Stimulated activated CD4-positive, alpha-beta T cell treated with anti-CD3 and anti-CD28 coated beads, Interleukin-1b, Interleukin-23, amount 100 ng/mL, for 48 hours (primary cell): ENCODE data around the gene COL27A1.

Experiments
- DNase-seq: peaks from one replicate; pipeline ENCODE4 v3.0.0-alpha.2; 2020

COL27A1 gene

DNA sequence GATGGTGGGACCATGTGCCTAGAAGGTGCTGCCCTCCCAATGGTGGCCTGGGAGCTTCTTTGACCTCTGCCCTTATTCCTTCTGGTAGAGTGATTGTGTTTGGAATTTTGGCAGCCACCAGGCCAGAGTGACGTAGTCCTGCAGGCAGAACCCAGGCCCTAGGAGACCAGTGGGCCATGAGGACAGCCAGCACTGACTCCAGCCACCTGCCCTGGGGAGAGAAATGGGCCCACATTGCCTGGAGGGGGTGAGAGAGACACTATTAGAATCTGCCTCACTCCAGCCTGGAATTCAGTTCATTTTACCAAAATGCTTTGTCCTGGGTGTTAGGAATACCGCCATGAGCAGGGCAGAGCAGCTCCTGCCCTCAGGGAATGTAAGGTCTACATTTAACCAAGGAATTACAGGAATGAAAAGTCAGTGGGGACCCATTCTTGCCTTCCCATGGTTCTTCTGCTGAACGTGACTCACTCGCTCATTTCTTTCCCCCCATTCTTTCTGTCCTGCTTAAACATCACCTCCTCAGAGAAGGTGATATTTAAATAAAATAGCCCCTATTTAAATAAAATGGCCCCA lies 5.5 kb upstream of the COL27A1 start:
- DNase-seq, result no peak

DNA sequence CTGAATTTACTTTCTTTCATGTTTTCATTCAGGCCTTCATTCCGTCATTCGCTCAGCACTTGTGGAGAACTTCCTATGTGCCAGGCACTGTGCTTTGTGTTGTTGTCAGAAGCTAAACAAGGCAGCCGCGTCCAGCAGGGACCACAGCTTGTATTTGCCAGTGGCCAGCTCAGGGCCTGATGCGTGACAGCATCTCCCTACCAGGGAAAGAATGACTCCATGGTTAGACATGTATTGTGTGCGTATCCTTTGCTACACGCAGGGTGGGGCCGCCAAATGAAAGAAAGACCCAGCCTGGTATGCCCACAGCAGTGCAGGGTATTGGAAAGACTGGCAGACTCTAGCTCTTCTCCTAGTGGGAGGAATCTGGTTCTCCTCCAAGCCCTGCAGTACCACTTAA lies 4.7 kb upstream of the COL27A1 start:
- DNase-seq, result no peak

- DNase-seq, result no peak
Observed at GRCh38 chr9:114151426-114151956, 3.8 kb upstream of the COL27A1 start.

DNA sequence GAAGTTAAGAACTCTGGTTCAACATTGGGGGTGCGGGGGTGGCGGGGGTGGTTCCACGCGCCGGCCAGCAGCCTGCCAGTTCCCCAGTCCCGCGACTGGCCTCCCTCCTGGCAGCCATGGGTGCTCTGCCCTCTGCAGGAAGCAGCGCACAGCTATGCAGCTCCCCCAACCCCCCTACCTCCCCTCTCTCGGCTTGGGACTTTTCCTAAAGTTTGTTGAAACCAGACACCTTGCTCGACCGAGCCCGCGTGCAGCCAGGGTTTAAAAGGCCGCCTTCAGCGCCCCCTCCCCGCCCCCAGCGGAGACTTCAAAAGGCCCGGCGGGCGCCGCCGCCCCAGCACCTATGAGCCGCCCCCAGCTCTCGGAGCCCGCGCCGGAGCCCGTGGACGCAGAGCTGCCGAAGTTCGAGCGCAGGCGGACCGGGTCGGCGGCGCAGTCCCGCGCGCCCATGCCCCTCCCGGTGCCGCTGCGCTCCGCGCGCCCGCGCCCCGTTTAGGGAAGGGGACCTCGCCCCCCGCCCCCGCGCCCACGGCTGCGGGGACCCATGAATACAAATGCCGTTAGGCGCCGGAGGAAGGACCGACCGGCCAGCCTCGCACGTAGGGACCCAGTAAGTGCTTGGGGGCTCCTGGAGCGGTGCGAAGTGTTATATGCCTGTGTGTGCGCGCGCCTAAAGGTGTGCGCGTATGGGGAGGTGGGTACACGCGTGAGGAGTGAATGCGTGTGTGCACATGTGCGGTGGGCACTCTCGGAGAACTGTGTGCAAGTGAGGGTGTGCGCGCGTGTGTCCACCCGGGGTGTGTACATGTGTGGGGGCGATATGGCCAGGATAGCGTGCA lies 1.4 kb upstream of the COL27A1 start:
- DNase-seq, result no peak

DNA sequence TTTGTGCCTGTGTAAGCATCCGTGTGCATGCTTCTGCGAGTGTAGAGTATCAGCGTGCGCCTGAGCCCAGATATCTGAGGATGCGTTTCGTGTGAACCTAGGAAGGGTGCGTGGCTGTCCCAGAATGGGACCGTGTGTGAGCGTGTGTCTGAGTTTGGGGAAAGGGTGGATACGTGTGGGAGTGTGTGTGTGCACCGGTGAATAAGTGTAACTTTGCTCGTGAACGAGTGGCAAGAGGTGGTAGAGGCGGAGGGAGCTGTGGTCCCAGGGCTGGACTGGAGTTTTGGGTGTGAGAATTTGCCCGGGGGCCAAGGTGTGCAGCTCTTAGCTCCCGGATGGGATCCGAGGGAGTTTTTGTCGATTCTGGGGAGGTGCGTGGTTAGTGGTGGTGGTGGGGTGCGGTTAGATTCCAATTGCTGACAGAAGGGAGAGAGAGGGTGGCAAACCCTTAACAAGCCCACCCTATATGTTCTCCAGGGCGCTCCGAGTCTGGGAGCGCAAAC lies 686 bp upstream of the COL27A1 start:
- no peak for DNase-seq

DNA sequence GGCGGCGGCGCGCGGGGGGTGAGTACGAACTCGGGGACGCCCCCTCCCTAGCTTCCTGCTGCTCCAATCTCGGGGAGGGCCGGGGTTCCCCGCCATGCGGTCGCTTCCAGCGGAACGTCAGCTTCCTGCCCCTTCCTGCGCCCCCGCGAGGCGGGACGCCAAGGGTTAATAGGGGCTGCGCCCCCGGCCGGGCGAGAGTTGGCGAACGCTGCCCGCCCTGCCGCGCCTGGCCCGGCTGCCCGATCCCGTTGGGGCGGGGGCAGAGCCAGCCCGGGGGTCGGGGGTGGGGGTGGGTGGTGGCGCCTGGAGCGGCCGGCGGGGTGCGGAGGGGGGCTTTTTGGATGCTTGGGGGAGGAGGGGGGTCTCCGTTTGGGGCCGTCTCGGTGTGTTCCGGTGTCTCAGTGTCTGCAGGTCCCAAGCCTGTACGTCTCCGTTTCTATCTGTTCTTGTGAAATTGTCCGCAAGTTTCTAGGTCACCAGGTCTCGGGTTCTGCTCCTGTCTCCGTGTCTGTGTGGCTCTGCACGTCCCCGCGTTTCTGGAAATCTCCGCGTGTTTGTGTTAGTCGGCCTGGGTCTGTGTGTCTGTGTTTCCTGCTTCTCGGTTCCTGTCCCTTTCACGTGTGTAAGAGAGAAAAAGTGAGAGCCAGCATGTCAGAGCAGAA lies 789 bp downstream of the COL27A1 start:
- DNase-seq, result peak; percentile 32

DNA sequence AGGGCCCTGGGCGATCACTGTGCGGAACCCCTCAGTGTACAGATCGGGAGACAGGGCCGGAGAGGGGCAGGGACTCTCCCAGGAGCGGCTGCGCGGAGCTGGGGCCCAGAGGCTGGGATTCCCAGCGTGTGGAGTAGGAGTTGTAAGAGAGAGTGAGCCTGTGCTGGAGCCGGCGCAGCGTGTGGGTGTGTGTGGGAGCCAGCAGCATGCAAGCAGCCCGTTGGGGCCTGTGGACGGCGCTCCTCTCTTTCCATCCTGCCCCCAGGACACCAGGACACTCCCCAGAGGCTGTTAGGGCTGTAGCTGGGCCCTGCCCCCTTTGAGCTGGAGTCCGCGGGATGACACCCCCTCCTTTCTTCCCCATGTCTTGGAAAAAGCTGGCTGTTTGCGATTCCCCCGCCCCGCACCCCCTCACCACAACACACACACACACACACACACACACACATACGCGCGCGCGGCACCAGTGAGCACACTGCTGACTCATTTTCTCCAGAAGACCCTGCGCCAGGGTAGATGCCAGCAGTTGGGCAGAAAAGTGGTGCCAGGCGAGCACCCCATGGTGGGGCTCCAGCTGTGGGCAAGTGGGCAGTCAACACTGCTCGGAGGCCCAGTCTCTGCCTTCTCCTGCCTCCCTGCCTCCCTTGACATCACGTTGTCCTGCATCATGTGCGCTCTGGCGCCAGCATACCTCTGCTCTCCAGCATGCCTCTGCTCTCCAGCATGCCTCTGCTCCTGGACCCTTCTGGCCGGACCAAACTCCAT lies 1.5 kb downstream of the COL27A1 start:
- DNase-seq, result no peak

GRCh38 chr9:114157516-114158176 lies 2.3 kb downstream of the COL27A1 start:
- DNase-seq, result no peak

GRCh38 chr9:114158482-114159130 lies 3.3 kb downstream of the COL27A1 start:
- no peak for DNase-seq

GRCh38 chr9:114159691-114160090 lies 4.4 kb downstream of the COL27A1 start:
- no peak for DNase-seq

DNA sequence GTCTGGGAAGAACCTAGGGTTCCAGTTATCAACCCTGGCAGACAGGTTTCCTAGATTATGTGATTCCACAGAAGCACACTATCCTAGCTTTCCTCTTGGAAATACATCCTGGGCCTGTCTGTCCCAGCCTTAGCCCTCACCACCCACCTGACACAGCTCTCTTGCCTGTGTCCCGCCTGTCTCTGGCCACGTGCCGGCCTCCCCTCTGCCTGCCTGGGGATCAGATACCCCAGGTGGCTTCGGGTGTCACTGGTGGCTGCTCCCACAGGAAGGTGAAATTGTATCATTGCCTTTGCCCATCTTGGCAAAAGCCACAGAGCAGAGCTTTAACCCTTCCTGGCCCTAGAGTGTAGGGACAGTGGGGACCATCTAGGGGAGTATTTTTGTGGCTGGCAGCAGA lies 6.2 kb downstream of the COL27A1 start:
- no peak for DNase-seq

- DNase-seq, result no peak
Observed at GRCh38 chr9:114163517-114163951, 8.2 kb downstream of the COL27A1 start.

DNA sequence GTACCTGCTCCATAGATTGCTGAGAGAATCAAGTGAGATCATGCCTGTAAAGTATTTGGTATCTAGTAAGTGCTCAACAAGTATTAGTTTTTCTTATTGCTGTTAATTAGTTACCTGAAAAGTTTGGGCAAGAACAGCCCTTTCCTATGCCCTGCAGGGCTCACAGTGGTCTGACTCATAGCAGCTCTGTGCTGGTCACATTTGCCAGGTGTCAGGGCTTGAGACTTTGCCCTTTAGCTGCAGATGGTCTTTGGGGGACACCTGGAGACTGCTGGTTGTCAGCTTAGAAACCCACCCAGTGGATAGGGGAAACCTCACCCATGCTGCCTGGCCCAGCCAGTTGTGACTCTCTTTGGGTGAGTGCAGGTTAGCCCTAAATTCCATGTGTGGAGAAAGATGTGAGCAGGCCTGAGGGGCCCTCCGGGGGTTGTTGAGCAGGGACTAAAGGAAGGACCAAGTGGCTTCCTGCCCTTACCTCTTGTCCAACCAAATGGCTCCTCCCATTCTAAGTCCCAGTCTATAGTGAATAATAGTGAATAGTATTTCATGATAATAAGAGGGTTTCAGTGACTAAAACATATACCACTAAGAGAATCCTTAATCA lies 9.0 kb downstream of the COL27A1 start:
- DNase-seq, result no peak

DNA sequence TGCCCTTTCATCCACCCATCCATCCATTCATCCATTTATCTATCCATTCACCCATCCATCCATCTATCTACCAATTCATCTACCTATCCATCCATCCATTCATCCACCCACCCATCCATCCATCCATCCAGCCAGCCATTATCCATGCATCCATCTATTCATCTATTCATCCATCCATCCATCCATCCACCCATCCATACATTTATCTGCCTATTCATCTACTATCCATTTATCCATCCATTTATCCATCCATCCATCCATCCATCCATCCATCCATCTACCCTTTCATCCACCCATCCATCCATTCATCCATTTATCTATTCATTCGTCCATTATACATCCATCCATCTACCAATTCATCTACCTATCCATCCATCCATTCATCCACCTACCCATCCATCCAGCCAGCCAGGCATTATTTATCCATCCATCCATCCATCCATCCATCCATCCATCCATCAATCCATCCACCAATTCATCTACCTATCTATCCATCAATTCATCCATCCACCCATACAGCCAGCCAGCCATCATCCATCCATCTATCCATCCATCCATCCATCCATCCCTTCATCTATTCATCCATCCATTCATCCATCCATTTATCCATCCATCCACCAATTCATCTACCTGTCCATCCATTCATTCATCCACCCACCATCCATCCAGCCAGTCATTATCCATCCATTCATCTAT lies 10.2 kb downstream of the COL27A1 start:
- no peak for DNase-seq

DNA sequence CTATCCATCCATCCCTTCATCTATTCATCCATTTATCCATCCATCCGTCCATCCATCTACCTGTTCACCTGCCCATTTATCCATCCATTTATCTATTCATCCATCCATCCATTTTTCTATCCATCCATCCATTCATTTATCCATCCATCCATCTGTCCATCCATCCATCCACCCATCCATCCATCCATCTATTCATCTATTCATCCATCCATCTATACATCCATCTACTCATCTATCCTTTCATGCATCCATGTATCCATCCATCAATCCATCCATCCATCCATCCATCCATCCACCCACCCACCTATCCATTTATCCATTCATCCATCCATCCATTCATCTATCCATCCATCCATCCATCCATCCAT lies 10.8 kb downstream of the COL27A1 start:
- no peak for DNase-seq

- DNase-seq, result no peak
Observed at GRCh38 chr9:114166614-114167572, 11.6 kb downstream of the COL27A1 start.

DNA sequence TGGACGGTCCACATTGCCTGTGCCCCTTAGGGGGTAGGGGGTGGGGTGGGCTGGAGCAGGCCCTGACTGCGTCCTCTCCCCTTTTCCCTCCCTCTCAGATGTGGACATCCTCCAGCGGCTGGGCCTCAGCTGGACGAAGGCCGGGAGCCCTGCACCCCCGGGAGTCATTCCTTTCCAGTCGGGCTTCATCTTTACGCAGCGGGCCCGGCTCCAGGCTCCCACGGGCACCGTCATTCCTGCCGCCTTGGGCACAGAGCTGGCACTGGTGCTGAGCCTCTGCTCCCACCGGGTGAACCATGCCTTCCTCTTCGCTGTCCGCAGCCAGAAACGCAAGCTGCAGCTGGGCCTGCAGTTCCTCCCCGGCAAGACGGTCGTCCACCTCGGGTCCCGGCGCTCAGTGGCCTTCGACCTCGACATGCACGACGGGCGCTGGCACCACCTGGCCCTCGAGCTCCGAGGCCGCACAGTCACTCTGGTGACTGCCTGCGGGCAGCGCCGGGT lies 12.3 kb downstream of the COL27A1 start:
- DNase-seq, result no peak

DNA sequence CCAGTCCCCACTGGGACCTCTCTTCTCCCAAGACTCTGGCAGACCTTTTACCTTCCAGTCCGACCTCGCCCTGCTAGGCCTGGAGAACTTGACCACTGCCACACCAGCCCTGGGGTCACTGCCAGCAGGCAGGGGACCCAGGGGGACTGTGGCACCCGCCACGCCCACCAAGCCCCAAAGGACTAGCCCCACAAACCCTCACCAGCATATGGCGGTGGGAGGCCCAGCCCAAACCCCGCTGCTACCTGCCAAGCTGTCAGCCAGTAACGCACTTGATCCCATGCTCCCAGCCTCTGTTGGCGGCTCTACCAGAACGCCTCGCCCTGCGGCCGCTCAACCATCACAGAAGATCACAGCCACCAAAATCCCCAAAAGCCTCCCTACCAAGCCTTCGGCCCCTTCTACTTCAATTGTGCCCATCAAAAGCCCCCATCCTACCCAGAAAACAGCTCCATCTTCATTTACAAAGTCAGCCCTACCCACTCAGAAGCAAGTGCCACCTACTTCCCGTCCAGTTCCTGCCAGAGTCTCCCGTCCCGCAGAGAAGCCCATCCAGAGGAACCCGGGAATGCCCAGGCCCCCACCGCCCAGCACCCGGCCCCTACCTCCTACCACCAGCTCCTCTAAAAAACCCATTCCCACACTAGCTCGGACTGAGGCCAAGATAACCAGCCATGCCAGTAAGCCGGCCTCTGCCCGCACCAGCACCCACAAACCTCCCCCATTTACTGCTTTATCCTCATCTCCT lies 13.1 kb downstream of the COL27A1 start:
- DNase-seq, result no peak
